NCI-H2171 (cell line): ENCODE data around the gene SNRNP200.

ENCODE experiments used
- DNase-seq: peaks from one replicate; lab custom pipeline; 2025; lab: John Stamatoyannopoulos, UW

The SNRNP200 gene

GRCh38 chr2:96305091-96305978, at the start of gene SNRNP200:
Gene SNRNP200, minus strand, starts transcription at chr2:96305546. Its CDS starts 109 bp downstream, at chr2:96305437.
- peak; percentile 94 for DNase-seq

- DNase-seq: no peak
These were observed 49.1 kb upstream of the SNRNP200 start for GRCh38 chr2:96354492-96354891.

- no peak for DNase-seq
These were observed 48.3 kb upstream of the SNRNP200 start for GRCh38 chr2:96353606-96354101.

- peak; percentile 49 for DNase-seq
These were observed 47.8 kb upstream of the SNRNP200 start for GRCh38 chr2:96353032-96353561.

- no peak for DNase-seq
These were observed 42.0 kb upstream of the SNRNP200 start for GRCh38 chr2:96347395-96347794.

- no peak for DNase-seq
These were observed 40.6 kb upstream of the SNRNP200 start for GRCh38 chr2:96345868-96346462.

- no peak for DNase-seq
These were observed 40.1 kb upstream of the SNRNP200 start for GRCh38 chr2:96345438-96345837.

- no peak for DNase-seq
These were observed 38.7 kb upstream of the SNRNP200 start for GRCh38 chr2:96344011-96344410.

GRCh38 chr2:96342085-96342484, 36.7 kb upstream of the SNRNP200 start:
- DNase-seq: no peak

GRCh38 chr2:96341641-96342040, 36.3 kb upstream of the SNRNP200 start:
- DNase-seq: no peak

- DNase-seq: no peak
These were observed 35.4 kb upstream of the SNRNP200 start for GRCh38 chr2:96340493-96341414.

GRCh38 chr2:96336873-96337272, 31.5 kb upstream of the SNRNP200 start:
- no peak for DNase-seq

GRCh38 chr2:96336104-96336775, 30.9 kb upstream of the SNRNP200 start:
- no peak for DNase-seq

- DNase-seq: no peak
These were observed 28.4 kb upstream of the SNRNP200 start for GRCh38 chr2:96333708-96334107.

GRCh38 chr2:96330407-96330806, 25.1 kb upstream of the SNRNP200 start:
- DNase-seq: no peak

- DNase-seq: no peak
These were observed 24.5 kb upstream of the SNRNP200 start for GRCh38 chr2:96329874-96330273.

- no peak for DNase-seq
These were observed 24.1 kb upstream of the SNRNP200 start for GRCh38 chr2:96329456-96329855.

GRCh38 chr2:96326990-96327820, 21.9 kb upstream of the SNRNP200 start:
- DNase-seq: no peak

GRCh38 chr2:96326564-96326963, 21.2 kb upstream of the SNRNP200 start:
- no peak for DNase-seq

GRCh38 chr2:96325884-96326255, 20.5 kb upstream of the SNRNP200 start:
- DNase-seq: no peak
